HL-60 (cell line): Measurements from ENCODE around the gene SERF2.

Experiments used
- DNase-seq, 2 experiments: peaks; one replicate each; pipeline ENCODE4 v3.0.0-alpha.2; 2010 to 2020; ENCODE audit warnings: low read depth in 1 of 2, low spot score in 1 of 2
- H3K27ac ChIP-seq: fragments of 250-450 bp; sonication (Bioruptor Pico); replicated peaks from 2 replicates; pipeline ENCODE4 v1.5.1; 2020; ENCODE audit warnings: mild to moderate bottlenecking, moderate library complexity
- H3K27me3 ChIP-seq: fragments of 250-450 bp; sonication (Bioruptor Pico); 2 replicates; pipeline ENCODE4 v1.5.1; 2021; ENCODE audit warnings: mild to moderate bottlenecking, moderate library complexity; ENCODE audit not compliant: insufficient read depth, poor library complexity, severe bottlenecking
- H3K4me3 ChIP-seq: replicated peaks from 2 replicates; pipeline ENCODE4 v1.5.1; 2011; ENCODE audit warnings: mild to moderate bottlenecking, control low read depth, low read length; ENCODE audit not compliant: insufficient read depth
- GABPA ChIP-seq: IDR thresholded peaks from 2 replicates; pipeline ENCODE4 v1.6.1; 2012; ENCODE audit warnings: low read depth
- POLR2AphosphoS5 ChIP-seq: IDR thresholded peaks from 2 replicates; pipeline ENCODE4 v1.6.1; 2012; ENCODE audit warnings: low read depth
- SPI1 ChIP-seq: IDR thresholded peaks from 2 replicates; pipeline ENCODE4 v1.6.1; 2012; ENCODE audit warnings: low read depth, mild to moderate bottlenecking, borderline replicate concordance
- TF ChIP-seq, protein P1 (sequence below): IDR thresholded peaks from one replicate; pipeline ENCODE4 v1.5.1; 2011; ENCODE audit warnings: low read length, control low read depth, inconsistent platforms; ENCODE audit not compliant: insufficient read depth
- TF ChIP-seq, protein P2 (sequence below): IDR thresholded peaks from 2 replicates; pipeline ENCODE4 v1.6.1; 2012; ENCODE audit warnings: low read depth; ENCODE audit not compliant: insufficient replicate concordance

The SERF2 gene

DNA sequence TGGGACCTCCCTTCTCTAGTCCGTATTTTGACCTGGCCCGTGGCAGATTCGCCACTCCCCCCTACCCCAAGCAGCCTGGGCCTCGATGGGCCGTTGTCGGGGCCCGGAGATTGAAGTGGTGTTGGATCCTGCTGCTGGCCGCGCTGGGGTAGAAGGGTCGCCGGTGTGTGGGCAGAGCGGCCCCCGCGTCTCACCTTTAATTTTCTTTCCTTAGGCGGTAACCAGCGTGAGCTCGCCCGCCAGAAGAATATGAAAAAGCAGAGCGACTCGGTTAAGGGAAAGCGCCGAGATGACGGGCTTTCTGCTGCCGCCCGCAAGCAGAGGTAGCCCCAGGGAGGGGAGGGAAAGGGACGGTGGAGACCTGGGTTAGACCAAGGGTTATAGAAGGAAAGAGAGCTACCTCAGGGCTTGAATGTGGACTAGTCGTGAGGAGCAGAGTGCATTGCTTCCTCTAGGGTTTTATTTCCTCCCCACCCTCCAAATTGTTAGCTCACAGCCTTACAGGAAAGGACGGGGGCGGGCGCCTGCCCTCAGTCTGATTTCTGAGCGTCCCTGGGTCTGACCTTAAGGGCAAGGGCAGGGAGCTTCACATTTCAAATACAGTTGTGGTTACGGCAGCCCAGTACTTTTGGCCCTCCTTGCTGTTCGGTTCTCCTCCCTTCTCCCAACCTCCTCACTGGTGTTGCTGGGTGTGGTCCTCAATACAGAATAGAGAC lies 799 bp downstream of the SERF2 start:
- H3K4me3 ChIP-seq, result peak overlapping the region; percentile 94
- TF ChIP-seq SPI1, result no peak
- H3K27ac ChIP-seq, result peak overlapping the region; percentile 96
- DNase-seq, result peak in 1 of 2 experiments; percentile 31
- no peaks in the 10 kb centered on the region for H3K27me3 ChIP-seq

DNA sequence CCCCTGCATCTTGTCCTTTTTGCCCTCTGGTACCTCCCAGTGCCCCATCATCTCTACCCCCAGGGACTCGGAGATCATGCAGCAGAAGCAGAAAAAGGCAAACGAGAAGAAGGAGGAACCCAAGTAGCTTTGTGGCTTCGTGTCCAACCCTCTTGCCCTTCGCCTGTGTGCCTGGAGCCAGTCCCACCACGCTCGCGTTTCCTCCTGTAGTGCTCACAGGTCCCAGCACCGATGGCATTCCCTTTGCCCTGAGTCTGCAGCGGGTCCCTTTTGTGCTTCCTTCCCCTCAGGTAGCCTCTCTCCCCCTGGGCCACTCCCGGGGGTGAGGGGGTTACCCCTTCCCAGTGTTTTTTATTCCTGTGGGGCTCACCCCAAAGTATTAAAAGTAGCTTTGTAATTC lies 1.5 kb downstream of the SERF2 start:
- Histone ChIP-seq H3K27me3 (no peaks in the 10 kb centered on the region), H3K4me3 (peak overlapping the region; percentile 94), H3K27ac (peak overlapping the region; percentile 96)
- peak in 1 of 2 experiments; percentile 46 for DNase-seq
- TF ChIP-seq, protein P1, sequence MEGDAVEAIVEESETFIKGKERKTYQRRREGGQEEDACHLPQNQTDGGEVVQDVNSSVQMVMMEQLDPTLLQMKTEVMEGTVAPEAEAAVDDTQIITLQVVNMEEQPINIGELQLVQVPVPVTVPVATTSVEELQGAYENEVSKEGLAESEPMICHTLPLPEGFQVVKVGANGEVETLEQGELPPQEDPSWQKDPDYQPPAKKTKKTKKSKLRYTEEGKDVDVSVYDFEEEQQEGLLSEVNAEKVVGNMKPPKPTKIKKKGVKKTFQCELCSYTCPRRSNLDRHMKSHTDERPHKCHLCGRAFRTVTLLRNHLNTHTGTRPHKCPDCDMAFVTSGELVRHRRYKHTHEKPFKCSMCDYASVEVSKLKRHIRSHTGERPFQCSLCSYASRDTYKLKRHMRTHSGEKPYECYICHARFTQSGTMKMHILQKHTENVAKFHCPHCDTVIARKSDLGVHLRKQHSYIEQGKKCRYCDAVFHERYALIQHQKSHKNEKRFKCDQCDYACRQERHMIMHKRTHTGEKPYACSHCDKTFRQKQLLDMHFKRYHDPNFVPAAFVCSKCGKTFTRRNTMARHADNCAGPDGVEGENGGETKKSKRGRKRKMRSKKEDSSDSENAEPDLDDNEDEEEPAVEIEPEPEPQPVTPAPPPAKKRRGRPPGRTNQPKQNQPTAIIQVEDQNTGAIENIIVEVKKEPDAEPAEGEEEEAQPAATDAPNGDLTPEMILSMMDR, result no peak
- TF ChIP-seq GABPA (no peak), POLR2AphosphoS5 (no peak), SPI1 (no peak)
- TF ChIP-seq, protein P2, sequence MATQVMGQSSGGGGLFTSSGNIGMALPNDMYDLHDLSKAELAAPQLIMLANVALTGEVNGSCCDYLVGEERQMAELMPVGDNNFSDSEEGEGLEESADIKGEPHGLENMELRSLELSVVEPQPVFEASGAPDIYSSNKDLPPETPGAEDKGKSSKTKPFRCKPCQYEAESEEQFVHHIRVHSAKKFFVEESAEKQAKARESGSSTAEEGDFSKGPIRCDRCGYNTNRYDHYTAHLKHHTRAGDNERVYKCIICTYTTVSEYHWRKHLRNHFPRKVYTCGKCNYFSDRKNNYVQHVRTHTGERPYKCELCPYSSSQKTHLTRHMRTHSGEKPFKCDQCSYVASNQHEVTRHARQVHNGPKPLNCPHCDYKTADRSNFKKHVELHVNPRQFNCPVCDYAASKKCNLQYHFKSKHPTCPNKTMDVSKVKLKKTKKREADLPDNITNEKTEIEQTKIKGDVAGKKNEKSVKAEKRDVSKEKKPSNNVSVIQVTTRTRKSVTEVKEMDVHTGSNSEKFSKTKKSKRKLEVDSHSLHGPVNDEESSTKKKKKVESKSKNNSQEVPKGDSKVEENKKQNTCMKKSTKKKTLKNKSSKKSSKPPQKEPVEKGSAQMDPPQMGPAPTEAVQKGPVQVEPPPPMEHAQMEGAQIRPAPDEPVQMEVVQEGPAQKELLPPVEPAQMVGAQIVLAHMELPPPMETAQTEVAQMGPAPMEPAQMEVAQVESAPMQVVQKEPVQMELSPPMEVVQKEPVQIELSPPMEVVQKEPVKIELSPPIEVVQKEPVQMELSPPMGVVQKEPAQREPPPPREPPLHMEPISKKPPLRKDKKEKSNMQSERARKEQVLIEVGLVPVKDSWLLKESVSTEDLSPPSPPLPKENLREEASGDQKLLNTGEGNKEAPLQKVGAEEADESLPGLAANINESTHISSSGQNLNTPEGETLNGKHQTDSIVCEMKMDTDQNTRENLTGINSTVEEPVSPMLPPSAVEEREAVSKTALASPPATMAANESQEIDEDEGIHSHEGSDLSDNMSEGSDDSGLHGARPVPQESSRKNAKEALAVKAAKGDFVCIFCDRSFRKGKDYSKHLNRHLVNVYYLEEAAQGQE, result no peak

DNA sequence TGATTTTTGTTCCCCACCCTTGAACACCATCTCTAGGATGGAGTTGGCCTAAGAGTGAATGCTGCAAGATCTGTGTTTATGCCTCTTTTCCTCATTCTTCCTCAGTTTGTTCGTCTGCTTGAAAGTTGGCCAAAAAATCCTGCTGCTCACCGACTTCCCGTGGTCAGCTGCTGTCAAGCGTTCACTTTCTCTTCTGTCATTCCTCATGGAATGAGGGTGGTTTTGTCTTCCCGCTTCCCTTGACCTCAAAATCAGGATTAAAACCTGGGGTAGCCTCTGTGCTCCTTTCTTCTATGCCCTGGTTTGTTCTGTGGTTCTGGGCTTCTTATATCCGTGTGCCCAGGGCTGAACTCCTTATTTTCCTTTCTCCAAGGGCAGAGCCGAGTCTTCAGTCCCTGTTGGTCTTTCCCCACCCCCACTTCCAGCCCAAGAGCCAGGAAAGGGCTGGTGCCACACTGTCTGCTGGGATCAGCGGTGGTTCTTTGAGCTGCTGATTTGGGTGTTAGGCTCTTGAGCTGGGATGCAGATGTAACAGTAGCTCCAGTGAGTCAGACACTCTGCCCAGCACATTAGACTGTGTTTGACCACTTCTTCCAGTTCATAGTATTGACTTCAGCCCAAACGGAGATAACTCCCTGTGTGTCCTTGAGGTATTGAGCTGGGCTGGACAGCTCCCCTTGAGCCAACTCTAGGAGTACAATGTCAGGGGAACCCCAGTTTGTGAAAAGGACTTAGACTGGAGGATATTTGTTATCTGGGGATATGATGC lies 2.3 kb downstream of the SERF2 start:
- no peak for DNase-seq
- no peak overlapping the region for H3K4me3 ChIP-seq
- TF ChIP-seq, protein P2, result peak; percentile 73
- TF ChIP-seq SPI1 (no peak), POLR2AphosphoS5 (no peak), GABPA (no peak)
- TF ChIP-seq, protein P1, result no peak
- H3K27ac ChIP-seq, result peak overlapping the region; percentile 96; the same call in 1 of the 2 replicates
- no peaks in the 10 kb centered on the region for H3K27me3 ChIP-seq

DNA sequence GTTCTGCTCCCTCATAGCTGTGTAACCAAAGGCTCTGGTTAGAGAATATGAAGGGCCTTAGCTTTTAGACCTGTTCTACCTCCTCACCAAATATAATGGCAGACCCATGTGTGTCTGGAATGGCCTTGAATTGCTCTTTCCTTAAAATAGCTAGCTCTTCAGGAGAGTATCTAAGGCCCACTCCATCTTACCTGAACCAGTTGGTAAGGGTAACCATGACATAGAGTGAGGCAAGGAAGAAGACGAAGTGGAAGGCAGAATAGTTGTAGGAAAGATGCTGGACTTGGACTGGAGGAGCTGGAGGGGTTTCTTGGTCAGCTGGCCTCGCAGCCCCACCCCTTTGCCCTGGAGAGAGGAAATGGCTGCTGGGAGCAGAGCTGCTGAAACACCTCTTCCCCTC lies 3.1 kb downstream of the SERF2 start:
- Histone ChIP-seq H3K27me3 (no peaks in the 10 kb centered on the region), H3K4me3 (no peak overlapping the region), H3K27ac (no peak overlapping the region)
- no peak for DNase-seq
- TF ChIP-seq, protein P2, result no peak
- TF ChIP-seq GABPA, result no peak
- TF ChIP-seq POLR2AphosphoS5, result no peak
- no peak for TF ChIP-seq SPI1
- TF ChIP-seq, protein P1, result no peak
